ENCODE results near the gene OSBPL7.

OSBPL7 gene

GRCh38 chr17:47847341-47848197 is 26.0 kb upstream of the OSBPL7 start:
- no peak for DNase-seq (ENCODE audit: low spot score)

GRCh38 chr17:47846716-47847340 is 25.2 kb upstream of the OSBPL7 start:
- DNase-seq (ENCODE audit: low spot score) = no peak

- no peak for DNase-seq (ENCODE audit: low spot score)
Observed at GRCh38 chr17:47845716-47846075, 24.1 kb upstream of the OSBPL7 start.

GRCh38 chr17:47844814-47845715 is 23.5 kb upstream of the OSBPL7 start:
- DNase-seq (ENCODE audit: low spot score) = no peak

GRCh38 chr17:47844227-47844626 is 22.6 kb upstream of the OSBPL7 start:
- no peak for DNase-seq (ENCODE audit: low spot score)

- no peak for DNase-seq (ENCODE audit: low spot score)
Observed at GRCh38 chr17:47843391-47843730, 21.8 kb upstream of the OSBPL7 start.

- DNase-seq (ENCODE audit: low spot score) = no peak
Observed at GRCh38 chr17:47841488-47842291, 20.1 kb upstream of the OSBPL7 start.

GRCh38 chr17:47840742-47841487 is 19.3 kb upstream of the OSBPL7 start, which contains the start of gene SCRN2:
TSS of gene SCRN2 (minus strand) at chr17:47841273. CDS start at chr17:47840843, 430 bp downstream.
- peak; percentile 94 for DNase-seq (ENCODE audit: low spot score)

- no peak for DNase-seq (ENCODE audit: low spot score)
Observed at GRCh38 chr17:47840001-47840741, 18.6 kb upstream of the OSBPL7 start.

- no peak for DNase-seq (ENCODE audit: low spot score)
Observed at GRCh38 chr17:47839071-47839470, 17.5 kb upstream of the OSBPL7 start.

GRCh38 chr17:47838636-47839035 is 17.0 kb upstream of the OSBPL7 start:
- no peak for DNase-seq (ENCODE audit: low spot score)

GRCh38 chr17:47837401-47838039 is 15.9 kb upstream of the OSBPL7 start:
- no peak for DNase-seq (ENCODE audit: low spot score)

- DNase-seq (ENCODE audit: low spot score) = no peak
Observed at GRCh38 chr17:47836601-47837000, 15.0 kb upstream of the OSBPL7 start.

GRCh38 chr17:47834756-47835155 is 13.2 kb upstream of the OSBPL7 start:
- DNase-seq (ENCODE audit: low spot score) = no peak

GRCh38 chr17:47831934-47832327 is 10.3 kb upstream of the OSBPL7 start:
- DNase-seq (ENCODE audit: low spot score) = no peak

- peak; percentile 96 for DNase-seq (ENCODE audit: low spot score)
Observed at GRCh38 chr17:47831003-47831933, 9.7 kb upstream of the OSBPL7 start, which contains the start of the genes LRRC46 and MRPL10. TSS of gene LRRC46 (plus strand) at chr17:47831670. CDS start at chr17:47831990, 320 bp downstream. TSS of gene MRPL10 (minus strand) at chr17:47831541. CDS start at chr17:47831511, 30 bp downstream.

GRCh38 chr17:47830396-47831002 is 8.9 kb upstream of the OSBPL7 start:
- no peak for DNase-seq (ENCODE audit: low spot score)

- DNase-seq (ENCODE audit: low spot score) = no peak
Observed at GRCh38 chr17:47829870-47830269, 8.3 kb upstream of the OSBPL7 start.
